Ishikawa (cell line): ENCODE results near the gene TRIP6.

ENCODE experiments used
- CREB1 ChIP-seq: IDR thresholded peaks from 2 replicates; pipeline ENCODE4 v1.6.1; 2012; ENCODE audit warnings: low read depth
- EP300 ChIP-seq: IDR thresholded peaks from 2 replicates; pipeline ENCODE4 v1.6.1; 2012; ENCODE audit warnings: borderline replicate concordance
- MAX ChIP-seq: IDR thresholded peaks from 2 replicates; pipeline ENCODE4 v1.6.1; 2012
- RAD21 ChIP-seq: IDR thresholded peaks from 2 replicates; pipeline ENCODE4 v1.6.1; 2012; ENCODE audit warnings: low read depth
- REST ChIP-seq: IDR thresholded peaks from 2 replicates; pipeline ENCODE4 v1.6.1; 2012; ENCODE audit warnings: low read depth, mild to moderate bottlenecking
- TAF1 ChIP-seq: IDR thresholded peaks from 2 replicates; pipeline ENCODE4 v1.6.1; 2012; ENCODE audit warnings: low read depth, mild to moderate bottlenecking
- YY1 ChIP-seq: IDR thresholded peaks from 2 replicates; pipeline ENCODE4 v1.6.1; 2012; ENCODE audit warnings: low read depth
- ZBTB7A ChIP-seq: IDR thresholded peaks from 2 replicates; pipeline ENCODE4 v1.6.1; 2012; ENCODE audit warnings: low read depth

GRCh38 chr7:100895701-100895955 lies 28.4 kb downstream of the TRIP6 start, which contains the start of gene ACHE:
- no peak for TF ChIP-seq RAD21
- TF ChIP-seq MAX, result no peak
- no peak for TF ChIP-seq YY1
- TF ChIP-seq EP300, result no peak
- TF ChIP-seq TAF1, result no peak
- no peak for TF ChIP-seq CREB1
- TF ChIP-seq REST, result no peak
- no peak for TF ChIP-seq ZBTB7A
